Central memory CD8-positive, alpha-beta T cell (primary cell): Measurements from ENCODE around the gene PFDN4.

Experiments used
- ATAC-seq: fragments of 150-1000 bp; cut with Tn5 transposase; replicated peaks from 2 replicates; pipeline ENCODE4 v1.10.0; 2022; ENCODE audit warnings: mild to moderate bottlenecking, moderate FRiP score, moderate number of reproducible peaks; ENCODE audit not compliant: poor library complexity, severe bottlenecking; ENCODE audit errors: extremely low read depth
- DNase-seq, 2 donors: peaks; one replicate each; pipeline ENCODE4 v3.0.0; 2021; ENCODE audit warnings: low spot score in 2 of 2
- H3K27ac Mint-ChIP-seq: one replicate; pipeline ENCODE4 v1.8.0; 2022; ENCODE audit warnings: low read depth, mild to moderate bottlenecking, moderate library complexity, mixed read lengths
- H3K27me3 Mint-ChIP-seq: one replicate; pipeline ENCODE4 v1.8.0; 2022; ENCODE audit warnings: mixed read lengths
- H3K36me3 Mint-ChIP-seq: one replicate; pipeline ENCODE4 v1.8.0; 2022; ENCODE audit warnings: mild to moderate bottlenecking, moderate library complexity, mixed read lengths; ENCODE audit not compliant: insufficient read depth
- H3K4me1 Mint-ChIP-seq: one replicate; pipeline ENCODE4 v1.8.0; 2022; ENCODE audit warnings: mixed read lengths
- H3K4me3 Mint-ChIP-seq: one replicate; pipeline ENCODE4 v1.8.0; 2022; ENCODE audit warnings: mild to moderate bottlenecking, moderate library complexity, mixed read lengths
- H3K9me3 Mint-ChIP-seq: one replicate; pipeline ENCODE4 v1.8.0; 2022; ENCODE audit warnings: mixed read lengths

Gene PFDN4

DNA sequence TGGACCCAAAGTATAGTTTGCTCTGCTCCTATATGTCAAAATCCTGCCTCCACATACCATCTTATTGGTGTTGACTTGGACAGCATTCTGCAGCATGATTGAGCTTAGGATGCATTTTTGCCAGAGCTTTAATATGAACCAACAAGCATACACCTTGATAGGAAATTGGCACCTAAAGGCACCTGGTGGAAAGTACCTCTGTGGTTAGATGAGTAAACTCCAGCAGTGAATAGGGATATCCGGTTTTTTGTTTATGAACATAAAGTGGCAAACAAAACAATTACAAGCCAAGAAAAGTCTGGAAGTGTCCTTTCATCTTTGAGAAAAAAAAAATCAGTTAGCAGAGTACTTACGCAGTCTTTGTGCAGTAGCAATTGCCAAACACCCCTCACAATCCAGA lies 27.9 kb upstream of the PFDN4 start:
- ATAC-seq: no peak
- no peaks in the 10 kb centered on the region for H3K9me3 Mint-ChIP-seq
- H3K4me3 Mint-ChIP-seq: no peak overlapping the region
- H3K27me3 Mint-ChIP-seq: peaks cover 70% of the 10 kb centered on the region
- no peak for DNase-seq
- no peaks in the 10 kb centered on the region for H3K4me1 Mint-ChIP-seq
- no peak overlapping the region for H3K27ac Mint-ChIP-seq
- H3K36me3 Mint-ChIP-seq: no peaks in the 10 kb centered on the region

DNA sequence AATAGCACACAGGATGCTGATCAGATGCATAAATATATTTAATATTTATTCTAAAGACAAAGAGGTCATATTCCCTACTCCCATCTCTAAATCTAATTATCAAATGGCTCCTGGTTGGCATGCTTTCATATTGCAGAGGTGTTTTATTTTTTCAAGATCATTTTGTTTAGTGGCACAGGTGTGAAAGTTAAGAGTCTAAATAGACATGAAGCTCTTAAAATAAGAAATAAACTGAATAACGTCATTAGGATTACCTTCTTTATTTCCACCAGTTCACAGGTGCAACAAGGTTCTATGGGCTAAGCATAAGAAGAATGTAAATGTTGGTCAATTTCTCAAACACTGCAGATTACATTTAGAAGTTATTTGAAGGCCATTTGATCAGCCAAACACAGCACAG lies 27.0 kb upstream of the PFDN4 start:
- ATAC-seq (no peak), DNase-seq (no peak)
- peaks cover 70% of the 10 kb centered on the region for H3K27me3 Mint-ChIP-seq
- H3K4me1 Mint-ChIP-seq: no peaks in the 10 kb centered on the region
- H3K9me3 Mint-ChIP-seq: no peaks in the 10 kb centered on the region
- H3K36me3 Mint-ChIP-seq: no peaks in the 10 kb centered on the region
- H3K27ac Mint-ChIP-seq: no peak overlapping the region
- no peak overlapping the region for H3K4me3 Mint-ChIP-seq

DNA sequence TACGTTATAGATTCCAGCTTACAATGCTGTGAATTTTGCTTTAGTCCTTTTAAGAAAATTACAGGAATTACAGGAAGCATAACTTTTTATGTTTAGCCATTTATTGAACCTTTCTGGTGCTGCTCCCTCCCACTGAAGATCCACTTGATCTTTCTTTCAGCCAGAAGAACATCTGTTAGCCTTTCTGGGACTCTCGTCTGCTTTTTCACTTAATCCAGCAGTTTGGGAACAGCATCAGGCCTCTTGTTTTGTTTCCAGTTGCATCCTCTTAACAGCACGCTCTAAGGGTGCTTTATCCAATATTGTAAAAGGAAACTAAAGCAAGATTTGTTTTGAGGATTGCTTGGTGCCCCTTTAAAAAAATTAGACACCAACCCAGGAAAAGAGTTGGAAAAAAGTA lies 23.8 kb upstream of the PFDN4 start:
- Mint-ChIP-seq H3K27ac (no peak overlapping the region), H3K4me3 (no peak overlapping the region), H3K4me1 (no peaks in the 10 kb centered on the region), H3K36me3 (no peaks in the 10 kb centered on the region), H3K9me3 (no peaks in the 10 kb centered on the region), H3K27me3 (peaks cover 68% of the 10 kb centered on the region)
- no peak for DNase-seq
- no peak for ATAC-seq

DNA sequence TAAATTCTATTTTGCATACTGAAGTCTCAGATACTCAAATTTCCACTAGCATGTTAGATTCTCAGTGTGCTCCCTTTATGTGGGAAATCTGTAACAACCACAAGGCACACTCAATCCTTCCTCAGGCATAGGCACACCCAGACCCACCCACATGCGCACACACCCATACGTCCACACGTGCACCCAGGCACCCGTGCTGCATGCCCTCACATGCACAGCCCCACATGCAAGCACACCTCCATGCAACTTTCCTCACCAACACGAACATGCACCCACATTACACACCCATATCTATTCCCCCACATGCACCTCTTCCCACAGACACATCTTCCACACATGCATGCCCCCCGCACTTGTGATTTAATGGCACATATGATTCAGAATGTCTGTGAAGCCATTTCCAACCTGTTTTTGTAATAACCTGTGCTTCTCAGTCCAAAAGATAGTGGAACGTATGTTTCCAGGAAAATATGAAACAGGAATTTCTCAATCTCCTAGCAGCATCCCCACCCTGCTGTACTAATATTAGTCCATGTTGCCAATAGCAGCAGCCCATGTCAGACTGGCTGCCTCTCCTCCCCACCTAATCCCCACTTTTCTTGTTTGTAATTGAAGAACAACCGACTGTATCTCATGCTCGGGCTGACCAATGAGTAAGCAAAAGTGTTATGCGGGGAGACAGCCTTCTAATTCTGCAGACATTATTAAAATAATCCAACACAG lies 22.8 kb upstream of the PFDN4 start:
- Mint-ChIP-seq H3K4me1 (no peaks in the 10 kb centered on the region), H3K27me3 (peaks cover 65% of the 10 kb centered on the region), H3K27ac (no peak overlapping the region), H3K9me3 (no peaks in the 10 kb centered on the region), H3K36me3 (no peaks in the 10 kb centered on the region), H3K4me3 (no peak overlapping the region)
- ATAC-seq: no peak
- DNase-seq: no peak

DNA sequence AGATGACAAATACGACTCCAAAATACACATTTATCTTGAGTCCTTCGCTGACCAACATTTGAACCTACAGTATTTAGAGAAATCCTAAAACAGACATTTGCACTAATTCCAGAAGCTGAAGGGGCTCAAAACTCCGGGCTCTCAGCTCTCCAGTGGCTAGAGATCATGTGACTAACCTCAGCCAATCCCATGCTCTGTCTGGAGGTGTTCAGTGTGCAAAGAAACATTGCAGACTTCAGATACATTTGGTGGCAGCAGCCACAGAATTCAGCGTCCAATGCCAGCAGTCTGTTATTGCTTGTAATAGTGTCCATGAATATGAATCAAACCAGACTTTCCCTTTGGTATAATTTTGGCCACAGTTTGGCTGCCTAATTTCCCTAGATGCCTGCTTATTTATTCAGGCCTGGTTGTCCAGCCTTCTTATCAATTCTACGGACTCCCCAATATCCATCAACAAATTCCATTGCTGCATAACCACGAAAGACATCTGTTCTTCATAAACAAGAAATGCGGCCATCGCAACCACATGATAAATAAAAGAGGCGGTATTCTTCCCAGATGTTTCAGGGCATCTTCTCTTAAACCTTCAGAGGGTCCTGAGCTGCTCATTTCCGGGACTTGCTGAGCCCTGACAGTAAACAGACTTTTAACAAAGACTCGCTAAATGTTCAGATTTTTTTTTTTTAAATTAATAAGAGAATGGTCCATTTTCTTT lies 19.6 kb upstream of the PFDN4 start:
- Mint-ChIP-seq H3K4me1 (no peaks in the 10 kb centered on the region), H3K4me3 (no peak overlapping the region), H3K9me3 (no peaks in the 10 kb centered on the region), H3K27ac (no peak overlapping the region), H3K27me3 (peaks cover 56% of the 10 kb centered on the region), H3K36me3 (no peaks in the 10 kb centered on the region)
- ATAC-seq (no peak), DNase-seq (no peak)

DNA sequence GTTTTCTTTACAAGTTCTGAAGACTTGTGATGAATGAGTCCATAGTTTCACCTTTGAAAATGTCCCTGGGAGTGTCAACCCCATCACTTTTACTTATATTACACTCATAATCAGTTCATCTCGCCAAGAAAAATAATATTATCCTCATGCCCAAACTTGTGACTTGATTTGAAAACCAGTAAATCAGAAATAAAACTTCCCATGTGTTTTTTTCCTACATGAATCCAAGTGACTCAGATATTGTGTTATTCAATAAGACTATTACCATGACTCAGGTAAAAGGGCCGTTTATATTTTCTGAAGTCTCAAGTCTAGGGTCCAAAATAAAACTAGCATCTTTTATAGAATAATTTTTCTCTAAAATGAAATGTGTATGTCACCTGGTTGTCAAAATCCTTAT lies 18.3 kb upstream of the PFDN4 start:
- H3K27ac Mint-ChIP-seq: no peak overlapping the region
- H3K9me3 Mint-ChIP-seq: no peaks in the 10 kb centered on the region
- H3K4me3 Mint-ChIP-seq: no peak overlapping the region
- H3K36me3 Mint-ChIP-seq: no peaks in the 10 kb centered on the region
- H3K27me3 Mint-ChIP-seq: peaks cover 51% of the 10 kb centered on the region
- ATAC-seq (no peak), DNase-seq (no peak)
- H3K4me1 Mint-ChIP-seq: no peaks in the 10 kb centered on the region

DNA sequence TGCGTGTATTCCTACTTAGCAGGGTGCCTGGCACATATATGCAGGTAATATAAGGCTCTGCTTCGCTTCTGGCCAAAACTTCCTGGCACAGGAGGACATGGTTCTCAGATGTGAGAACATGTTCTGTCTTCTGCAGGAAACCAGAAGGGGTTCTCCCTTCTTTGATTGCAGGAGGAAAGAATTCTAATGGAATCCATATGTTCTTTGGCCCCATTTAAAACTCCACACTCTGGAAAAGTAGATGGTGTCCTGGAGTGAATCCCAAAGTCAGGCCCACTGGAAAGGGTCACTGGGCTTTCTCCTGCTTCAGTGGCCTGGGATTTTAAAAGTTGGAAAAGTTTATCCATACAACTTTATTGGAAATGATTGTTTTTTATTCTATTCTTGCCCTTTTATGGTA lies 17.7 kb upstream of the PFDN4 start:
- Mint-ChIP-seq H3K9me3 (no peaks in the 10 kb centered on the region), H3K36me3 (no peaks in the 10 kb centered on the region), H3K4me3 (no peak overlapping the region), H3K4me1 (no peaks in the 10 kb centered on the region), H3K27ac (no peak overlapping the region), H3K27me3 (peaks cover 45% of the 10 kb centered on the region)
- ATAC-seq: no peak
- no peak for DNase-seq

DNA sequence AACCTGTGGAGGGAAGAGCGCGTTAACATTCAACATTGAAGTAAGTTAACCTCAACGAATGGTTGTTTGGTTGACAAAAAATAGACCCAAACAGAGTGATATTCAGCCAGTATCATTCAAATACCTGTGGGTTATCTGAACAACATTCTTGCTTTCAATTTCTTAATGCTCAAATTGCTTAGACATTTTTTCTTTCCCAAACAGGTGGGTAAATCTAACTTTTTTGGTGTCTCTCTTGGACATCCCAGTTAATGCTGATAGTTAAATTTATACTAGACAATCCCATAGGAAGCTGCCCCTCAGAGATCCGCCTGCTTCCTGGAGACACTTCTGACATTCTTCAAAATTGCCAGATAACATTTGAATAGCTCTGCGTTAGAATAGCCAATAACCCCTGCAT lies 14.1 kb upstream of the PFDN4 start:
- no peaks in the 10 kb centered on the region for H3K4me1 Mint-ChIP-seq
- H3K27me3 Mint-ChIP-seq: peaks cover 37% of the 10 kb centered on the region
- no peak overlapping the region for H3K27ac Mint-ChIP-seq
- no peak overlapping the region for H3K4me3 Mint-ChIP-seq
- no peaks in the 10 kb centered on the region for H3K9me3 Mint-ChIP-seq
- DNase-seq (no peak), ATAC-seq (no peak)
- H3K36me3 Mint-ChIP-seq: no peaks in the 10 kb centered on the region

DNA sequence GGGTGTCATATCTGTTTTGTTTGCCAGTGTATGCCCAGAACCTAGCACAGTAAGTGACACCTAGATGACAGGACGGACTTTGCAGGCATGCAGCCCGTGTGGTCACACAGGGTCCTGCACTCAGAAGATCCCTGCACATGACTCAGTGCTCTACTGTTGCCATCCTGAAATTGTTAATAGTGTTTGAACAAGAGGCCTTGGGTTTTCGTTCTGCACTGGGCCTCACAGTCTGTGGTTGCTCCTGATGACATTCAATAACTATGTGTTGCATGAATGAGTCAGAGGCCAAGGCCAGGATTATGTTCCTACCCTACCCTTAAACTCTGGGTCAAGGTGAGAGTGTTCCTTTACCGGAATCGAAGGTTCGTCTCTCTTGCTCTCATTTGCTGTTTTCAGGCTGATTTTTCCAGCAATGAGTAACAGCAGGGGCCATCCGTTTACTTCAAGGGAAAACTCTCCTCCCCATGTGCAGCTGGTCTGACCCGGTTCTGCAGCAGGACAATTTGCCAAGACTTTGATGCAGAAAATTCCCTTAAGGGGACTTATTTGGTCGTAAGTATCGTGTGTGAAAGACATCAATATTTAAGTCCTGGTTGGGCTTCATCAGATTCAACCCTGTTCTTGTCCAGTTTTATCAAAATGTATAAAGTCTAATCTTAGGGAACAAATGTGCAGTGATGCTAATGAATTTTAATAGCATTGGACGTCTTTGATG lies 13.0 kb upstream of the PFDN4 start:
- Mint-ChIP-seq H3K27ac (no peak overlapping the region), H3K4me1 (no peaks in the 10 kb centered on the region), H3K9me3 (no peaks in the 10 kb centered on the region), H3K4me3 (no peak overlapping the region), H3K36me3 (no peaks in the 10 kb centered on the region), H3K27me3 (peaks cover 37% of the 10 kb centered on the region)
- ATAC-seq: no peak
- DNase-seq: no peak

DNA sequence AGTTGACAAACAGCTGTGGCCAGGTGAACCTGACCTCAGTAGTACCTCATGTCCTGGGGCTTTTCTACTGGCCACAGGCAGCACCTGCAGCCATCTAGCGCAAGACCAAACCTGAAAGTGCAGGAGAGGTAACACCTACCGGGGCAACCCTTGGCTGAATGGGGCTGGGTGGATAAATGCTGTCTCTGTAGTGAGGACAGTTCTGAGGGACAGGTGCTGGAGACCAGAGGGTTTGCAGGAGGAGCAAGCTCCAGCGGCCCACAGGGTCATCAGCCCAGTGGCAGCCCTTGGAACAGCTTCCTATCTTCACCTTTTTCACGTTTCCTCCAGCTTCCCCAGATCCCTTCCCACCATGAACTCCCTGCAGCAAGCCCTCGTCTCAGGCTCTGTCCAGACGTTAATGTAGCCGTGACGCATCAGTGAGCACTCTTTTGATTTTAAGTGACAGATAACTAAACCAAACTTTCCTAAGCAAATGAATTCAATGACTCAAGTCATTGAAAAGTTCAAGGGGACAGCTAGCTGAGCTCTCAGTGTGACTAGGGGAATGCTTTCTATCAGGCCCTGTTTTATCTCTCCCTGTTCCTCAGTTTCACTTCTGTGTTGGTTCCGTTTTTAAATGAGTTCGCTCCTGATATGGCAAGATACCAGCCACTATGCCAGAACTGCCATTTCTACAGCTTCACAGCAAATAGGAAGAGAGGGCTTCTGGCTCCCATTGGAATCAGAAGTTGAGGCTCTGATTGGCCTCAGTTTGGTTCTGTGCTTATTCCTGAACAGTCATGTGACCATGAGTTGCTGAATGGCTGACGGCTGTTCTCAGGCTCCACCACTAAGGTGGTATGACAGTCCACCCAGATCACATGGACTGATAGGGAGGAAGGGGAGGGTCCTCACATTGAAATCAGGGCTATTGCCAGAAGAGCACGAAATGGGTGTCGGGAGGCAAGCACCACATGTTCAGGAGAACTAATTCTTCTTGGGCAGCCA lies 12.1 kb upstream of the PFDN4 start:
- H3K27ac Mint-ChIP-seq: no peak overlapping the region
- peaks cover 37% of the 10 kb centered on the region for H3K27me3 Mint-ChIP-seq
- H3K36me3 Mint-ChIP-seq: no peaks in the 10 kb centered on the region
- H3K9me3 Mint-ChIP-seq: no peaks in the 10 kb centered on the region
- no peak overlapping the region for H3K4me3 Mint-ChIP-seq
- DNase-seq: no peak
- no peak for ATAC-seq
- H3K4me1 Mint-ChIP-seq: no peaks in the 10 kb centered on the region

DNA sequence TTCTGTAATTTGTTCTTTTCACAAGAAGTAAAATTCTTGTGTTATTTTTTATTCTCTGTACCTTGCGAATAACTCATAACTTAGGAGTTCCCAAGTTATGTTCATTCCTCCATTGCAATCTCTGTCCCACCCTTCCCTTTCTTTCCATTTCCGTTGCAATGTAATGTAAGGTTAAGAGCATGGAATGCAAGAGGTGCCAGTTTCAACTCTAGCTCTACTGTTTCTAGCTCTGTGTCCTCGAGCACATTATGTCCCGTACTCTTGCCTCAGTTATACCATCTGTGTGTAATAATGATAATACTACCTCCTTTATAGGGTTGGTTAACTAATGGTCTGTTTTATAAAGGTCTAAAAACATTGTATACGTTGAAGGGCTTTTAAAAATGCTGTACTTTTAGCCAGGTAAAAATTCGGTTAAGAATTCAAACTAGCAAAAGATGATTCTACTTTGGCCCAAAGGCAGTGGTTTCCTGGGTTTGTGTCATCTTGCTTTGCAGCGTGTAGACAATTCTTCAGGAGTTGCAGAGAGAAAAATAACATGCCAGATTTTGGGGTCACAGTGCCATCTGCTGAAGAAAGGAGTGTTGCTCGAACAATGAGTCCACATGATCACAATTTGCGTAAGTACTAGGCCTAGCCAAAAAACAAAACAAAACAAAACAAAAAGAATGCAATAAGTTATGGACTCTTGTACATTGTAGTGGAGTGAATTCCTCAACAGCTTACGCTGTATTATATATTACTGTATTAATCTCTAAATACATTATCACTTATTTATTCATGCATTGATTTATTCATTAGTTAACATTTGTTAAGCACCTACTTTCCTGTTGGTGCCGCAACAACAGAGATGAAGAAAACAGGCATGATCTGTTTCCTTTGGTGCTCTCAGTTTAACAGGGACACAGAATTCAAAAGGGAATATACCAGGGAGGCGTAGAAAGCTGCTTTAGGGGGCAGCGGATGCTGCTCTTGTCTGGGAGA lies 10.0 kb upstream of the PFDN4 start:
- ATAC-seq (no peak), DNase-seq (no peak)
- Mint-ChIP-seq H3K9me3 (no peaks in the 10 kb centered on the region), H3K27me3 (peaks cover 27% of the 10 kb centered on the region), H3K4me1 (no peaks in the 10 kb centered on the region), H3K27ac (no peak overlapping the region), H3K4me3 (no peak overlapping the region), H3K36me3 (no peaks in the 10 kb centered on the region)
